HG02623 (cell line): ENCODE data around the gene QTRT2.

Experiments
- ATAC-seq: cut with Tn5 transposase; IDR thresholded peaks from one replicate; pipeline ENCODE4 v1.9.1; 2021; ENCODE audit warnings: moderate library complexity; ENCODE audit not compliant: unreplicated experiment

QTRT2 gene

GRCh38 chr3:114119776-114120175 lies 63.2 kb downstream of the QTRT2 start:
- no peak for ATAC-seq

- ATAC-seq, result no peak
Observed at GRCh38 chr3:114120211-114120610, 63.7 kb downstream of the QTRT2 start.

- ATAC-seq, result no peak
Observed at GRCh38 chr3:114122027-114122709, 65.6 kb downstream of the QTRT2 start.

- ATAC-seq, result no peak
Observed at GRCh38 chr3:114126461-114126860, 69.9 kb downstream of the QTRT2 start.

- ATAC-seq, result no peak
Observed at GRCh38 chr3:114127517-114127916, 71.0 kb downstream of the QTRT2 start.

- ATAC-seq, result no peak
Observed at GRCh38 chr3:114128231-114128630, 71.7 kb downstream of the QTRT2 start.

- no peak for ATAC-seq
Observed at GRCh38 chr3:114128826-114129225, 72.3 kb downstream of the QTRT2 start.

- ATAC-seq, result no peak
Observed at GRCh38 chr3:114132500-114132899, 76.0 kb downstream of the QTRT2 start.

- no peak for ATAC-seq
Observed at GRCh38 chr3:114133947-114134346, 77.4 kb downstream of the QTRT2 start.
